Body of pancreas (tissue), 4 donors: ENCODE data around the gene ESPN. TPM values are rescaled to one million over a fixed set of nuclear protein-coding genes. Genes with fewer than 3 reads are reported as not detected.

Source experiments
- ATAC-seq: fragments of 150-250 bp; one replicate; pipeline ENCODE4 v1.9.1; 2016
- DNase-seq, 4 donors: peaks; one replicate each; pipeline ENCODE4 v3.0.0-alpha.2; 2019
- H3K27ac ChIP-seq, 4 donors: fragments of 200-600 bp; sonication (generic); 1 replicate in 3 of 4; 2 replicates in 1 of 4; pipeline versions ENCODE4 v1.5.1 to v1.6.1; 2016 to 2019; ENCODE audit warnings: mild to moderate bottlenecking in 1 of 4, mixed read lengths in 1 of 4, moderate library complexity in 1 of 4
- H3K27me3 ChIP-seq, 2 donors: fragments of 200-600 bp; sonication (generic); one replicate each; pipeline ENCODE4 v1.6.0; 2016; ENCODE audit warnings: mild to moderate bottlenecking in 1 of 2
- H3K36me3 ChIP-seq, 2 donors: fragments of 200-600 bp; sonication (generic); replicated peaks in 1 of 2; 2 replicates each; pipeline ENCODE4 v1.5.1; 2016; ENCODE audit warnings: low read depth in 2 of 2; ENCODE audit not compliant: insufficient read depth in 1 of 2
- H3K4me1 ChIP-seq: fragments of 200-600 bp; sonication (generic); one replicate; pipeline ENCODE4 v1.6.0; 2016
- H3K4me3 ChIP-seq, 2 donors: fragments of 200-600 bp; sonication (generic); 1 replicate in 1 of 2; 2 replicates in 1 of 2; pipeline ENCODE4 v1.5.1; 2016 to 2019
- H3K9me3 ChIP-seq, 3 donors: fragments of 200-600 bp; sonication (generic); 1 replicate in 2 of 3; 2 replicates in 1 of 3; pipeline ENCODE4 v1.5.1; 2016
- CTCF ChIP-seq, 7 experiments: fragments of 450-650 bp in 4 of 7; fragments of 200-600 bp in 3 of 7; sonication (generic) in 3 of 7; IDR thresholded peaks; one replicate each; pipeline ENCODE4 v1.5.1; 2016 to 2019; ENCODE audit warnings: antibody characterized with exemption in 7 of 7
- POLR2A ChIP-seq, 3 donors: fragments of 450-650 bp; IDR thresholded peaks; one replicate each; pipeline ENCODE4 v1.6.1; 2016; ENCODE audit warnings: antibody characterized with exemption in 3 of 3, mild to moderate bottlenecking in 2 of 3
- WGBS, 2 donors: methylation state at CpG; one replicate each; pipeline ENCODE4 v1.1.5; 2017; 5-methylcytosine and 5-hydroxymethylcytosine counted together
- intact Hi-C: fragments of 100-400 bp; cut with DNase I; formaldehyde crosslinking; loops from one replicate; pipeline ENCODE4 v1.15.1; 2023
- total RNA-seq, 2 donors: library from RNA; depleted of rRNA; stranded (reverse); fragments of >200 nt; gene quantifications; one replicate each; pipeline ENCODE4 v1.1.0, GENCODE V29; 2016

Gene ESPN
- total RNA-seq, 2 donors from 2014 or later = 0.26 to 4.0 TPM

GRCh38 chr1:6476483-6476882 is 51.9 kb downstream of the ESPN start:
- H3K27ac ChIP-seq = no peak overlapping the region
- no peaks in the 10 kb centered on the region for H3K9me3 ChIP-seq
- ATAC-seq (no peak), DNase-seq (no peak)
- TF ChIP-seq CTCF (IDR thresholded peaks at IDR 0.05) (no peak), POLR2A (IDR thresholded peaks at IDR 0.05) (no peak)
- peaks cover 7% of the 10 kb centered on the region for H3K4me1 ChIP-seq
- intact Hi-C loops = no loop called here
- 88 to 96% methylated on average over 4 to 5 of the region's 5 CpGs for WGBS, 2 donors
- no peaks in the 10 kb centered on the region for H3K36me3 ChIP-seq
- no peaks in the 10 kb centered on the region for H3K27me3 ChIP-seq
- no peak overlapping the region for H3K4me3 ChIP-seq

GRCh38 chr1:6477039-6477820 is 52.7 kb downstream of the ESPN start:
- Histone ChIP-seq H3K4me3 (no peak overlapping the region), H3K36me3 (no peaks in the 10 kb centered on the region), H3K9me3 (no peaks in the 10 kb centered on the region), H3K27me3 (no peaks in the 10 kb centered on the region), H3K27ac (no peak overlapping the region), H3K4me1 (peaks cover 7% of the 10 kb centered on the region)
- ATAC-seq = no peak
- 85 to 87% methylated on average over 18 to 24 of the region's 24 CpGs for WGBS, 2 donors
- TF ChIP-seq CTCF (IDR thresholded peaks at IDR 0.05) (no peak), POLR2A (IDR thresholded peaks at IDR 0.05) (no peak)
- no peak for DNase-seq
- intact Hi-C loops = no loop called here

DNA sequence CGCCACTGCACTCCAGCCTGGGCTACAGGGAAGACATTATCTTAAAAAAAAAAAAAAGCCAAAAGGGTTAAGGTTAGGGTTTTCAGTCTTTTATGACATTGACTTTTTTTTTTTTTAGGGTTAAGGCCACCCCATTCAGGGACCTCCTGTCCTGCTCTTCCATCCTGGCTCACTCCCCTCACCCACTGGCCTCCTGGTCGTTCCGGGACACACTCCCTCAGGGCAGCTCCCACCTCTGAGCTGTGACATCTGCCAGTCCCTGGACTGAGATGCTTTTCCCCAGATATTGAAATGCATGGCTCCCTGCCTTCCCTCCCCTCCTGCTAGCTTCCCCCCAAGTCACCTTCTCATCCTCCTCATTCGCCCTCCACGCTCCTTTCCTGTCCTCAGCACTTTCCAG is 57.2 kb downstream of the ESPN start:
- TF ChIP-seq CTCF (IDR thresholded peaks at IDR 0.05) = no peak
- no peak for TF ChIP-seq POLR2A (IDR thresholded peaks at IDR 0.05)
- Histone ChIP-seq H3K4me1 (peaks cover 18% of the 10 kb centered on the region), H3K27me3 (peaks cover 0 to 17% of the 10 kb centered on the region in 2 donors), H3K9me3 (no peaks in the 10 kb centered on the region), H3K4me3 (no peak overlapping the region), H3K36me3 (no peaks in the 10 kb centered on the region), H3K27ac (no peak overlapping the region)
- 87 to 92% methylated on average over 5 of the region's 5 CpGs for WGBS, 2 donors
- intact Hi-C loops = loop anchor here (10.0 kb wide), 1 partner anchor 163 kb away; no protein-coding TSS in a partner anchor
- no peak for DNase-seq
- ATAC-seq = no peak

GRCh38 chr1:6483017-6483760 is 58.6 kb downstream of the ESPN start:
- Histone ChIP-seq H3K9me3 (no peaks in the 10 kb centered on the region), H3K36me3 (no peaks in the 10 kb centered on the region), H3K4me1 (peaks cover 18% of the 10 kb centered on the region), H3K27ac (no peak overlapping the region), H3K27me3 (peaks cover 0 to 17% of the 10 kb centered on the region in 2 donors), H3K4me3 (no peak overlapping the region)
- no peak for ATAC-seq
- WGBS, 2 donors = 76 to 87% methylated on average over 9 to 14 of the region's 14 CpGs
- intact Hi-C loops = loop anchor here (10.0 kb wide), 1 partner anchor 162 kb away; no protein-coding TSS in a partner anchor
- DNase-seq = no peak
- no peak for TF ChIP-seq CTCF (IDR thresholded peaks at IDR 0.05)
- no peak for TF ChIP-seq POLR2A (IDR thresholded peaks at IDR 0.05)
